ENCODE data around the gene STAT3. TPM values are rescaled to one million over a fixed set of nuclear protein-coding genes. Genes with fewer than 3 reads are reported as not detected.

STAT3 gene
- total RNA-seq, 2 donors from 2014 or later = 217 to 360 TPM

DNA sequence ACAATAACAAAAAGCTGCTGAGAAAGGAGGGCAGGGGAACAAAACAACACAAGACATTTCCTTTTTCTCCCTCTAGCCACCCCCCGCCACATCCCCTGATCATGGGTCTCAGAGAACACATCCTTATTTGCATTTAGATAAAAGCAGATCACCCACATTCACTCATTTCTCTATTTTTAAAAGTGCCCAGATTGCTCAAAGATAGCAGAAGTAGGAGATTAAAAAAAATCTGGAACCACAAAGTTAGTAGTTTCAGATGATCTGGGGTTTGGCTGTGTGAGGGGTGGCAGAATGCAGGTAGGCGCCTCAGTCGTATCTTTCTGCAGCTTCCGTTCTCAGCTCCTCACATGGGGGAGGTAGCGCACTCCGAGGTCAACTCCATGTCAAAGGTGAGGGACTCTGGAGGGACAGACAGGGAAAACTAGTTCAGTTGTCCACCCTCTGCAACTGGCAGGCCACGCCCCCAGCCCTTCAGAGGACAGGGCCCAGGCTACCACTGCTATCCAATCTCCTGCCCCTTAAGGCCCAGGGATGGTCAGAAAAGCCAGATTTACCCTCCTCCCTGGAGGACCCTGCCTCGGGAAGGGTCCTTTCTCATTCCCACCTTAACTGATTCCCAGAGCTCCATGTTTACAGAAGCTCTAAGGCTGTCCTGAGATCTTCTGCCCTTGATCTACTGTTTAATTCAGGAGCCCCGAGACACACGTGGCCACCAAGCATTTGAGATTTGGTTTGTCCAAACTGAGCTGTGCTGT lies 72.7 kb downstream of the STAT3 start:
- peaks cover 57% of the 10 kb centered on the region for H3K36me3 ChIP-seq
- ATAC-seq (ENCODE audit: insufficient number of reproducible peaks, low FRiP score, low read depth) = no peak
- DNase-seq (ENCODE audit: low spot score) = no peak
- H3K27ac ChIP-seq = no peak overlapping the region
- no peaks in the 10 kb centered on the region for H3K9me3 ChIP-seq
- no peaks in the 10 kb centered on the region for H3K27me3 ChIP-seq (replicated peaks; ENCODE audit: insufficient read depth)
- no peak overlapping the region for H3K4me3 ChIP-seq
- TF ChIP-seq, protein P1, sequence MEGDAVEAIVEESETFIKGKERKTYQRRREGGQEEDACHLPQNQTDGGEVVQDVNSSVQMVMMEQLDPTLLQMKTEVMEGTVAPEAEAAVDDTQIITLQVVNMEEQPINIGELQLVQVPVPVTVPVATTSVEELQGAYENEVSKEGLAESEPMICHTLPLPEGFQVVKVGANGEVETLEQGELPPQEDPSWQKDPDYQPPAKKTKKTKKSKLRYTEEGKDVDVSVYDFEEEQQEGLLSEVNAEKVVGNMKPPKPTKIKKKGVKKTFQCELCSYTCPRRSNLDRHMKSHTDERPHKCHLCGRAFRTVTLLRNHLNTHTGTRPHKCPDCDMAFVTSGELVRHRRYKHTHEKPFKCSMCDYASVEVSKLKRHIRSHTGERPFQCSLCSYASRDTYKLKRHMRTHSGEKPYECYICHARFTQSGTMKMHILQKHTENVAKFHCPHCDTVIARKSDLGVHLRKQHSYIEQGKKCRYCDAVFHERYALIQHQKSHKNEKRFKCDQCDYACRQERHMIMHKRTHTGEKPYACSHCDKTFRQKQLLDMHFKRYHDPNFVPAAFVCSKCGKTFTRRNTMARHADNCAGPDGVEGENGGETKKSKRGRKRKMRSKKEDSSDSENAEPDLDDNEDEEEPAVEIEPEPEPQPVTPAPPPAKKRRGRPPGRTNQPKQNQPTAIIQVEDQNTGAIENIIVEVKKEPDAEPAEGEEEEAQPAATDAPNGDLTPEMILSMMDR (IDR thresholded peaks at IDR 0.05) = no peak
- H3K4me1 ChIP-seq (ENCODE audit: control insufficient read depth in 1 of 2, low read depth in 2 of 2) = peaks cover 15 to 28% of the 10 kb centered on the region in 2 donors

DNA sequence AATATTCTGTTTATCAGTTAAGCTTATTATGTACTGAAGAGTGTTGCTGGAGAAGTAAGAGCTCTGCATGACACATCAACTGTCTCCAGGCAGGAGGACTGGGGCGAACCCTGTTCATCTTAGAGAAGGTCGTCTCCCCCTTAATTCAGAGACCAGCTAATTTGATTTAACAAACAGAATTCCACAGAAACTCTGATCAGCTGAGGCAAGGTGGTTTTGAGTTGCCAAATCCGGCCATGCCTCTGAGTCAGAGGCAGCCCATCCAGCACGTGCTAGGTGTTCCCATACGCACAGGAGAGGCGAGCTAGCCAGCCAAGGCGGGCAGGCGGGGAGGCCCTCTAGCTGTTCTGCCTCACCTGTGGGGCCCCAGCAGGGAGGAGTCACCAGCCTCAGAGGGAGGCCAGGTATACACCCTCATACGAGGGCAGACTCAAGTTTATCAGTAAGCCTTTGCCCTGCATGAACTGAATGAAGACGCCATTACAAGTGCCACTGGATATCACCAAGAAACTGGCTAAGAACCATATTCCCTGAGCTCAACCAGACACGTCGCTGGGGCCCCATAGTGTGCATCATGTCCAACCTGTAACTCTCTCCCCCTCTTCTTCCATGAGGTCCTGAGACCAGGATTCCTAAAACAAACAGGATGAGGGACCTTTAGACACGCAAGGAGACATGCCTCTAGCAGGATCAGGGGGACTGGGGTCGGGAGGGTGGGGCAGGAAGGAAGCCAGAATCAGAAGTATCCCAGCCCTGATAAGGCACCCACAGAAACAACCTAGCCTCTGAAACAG lies 74.3 kb downstream of the STAT3 start:
- ATAC-seq (ENCODE audit: insufficient number of reproducible peaks, low FRiP score, low read depth) (no peak), DNase-seq (ENCODE audit: low spot score) (no peak)

DNA sequence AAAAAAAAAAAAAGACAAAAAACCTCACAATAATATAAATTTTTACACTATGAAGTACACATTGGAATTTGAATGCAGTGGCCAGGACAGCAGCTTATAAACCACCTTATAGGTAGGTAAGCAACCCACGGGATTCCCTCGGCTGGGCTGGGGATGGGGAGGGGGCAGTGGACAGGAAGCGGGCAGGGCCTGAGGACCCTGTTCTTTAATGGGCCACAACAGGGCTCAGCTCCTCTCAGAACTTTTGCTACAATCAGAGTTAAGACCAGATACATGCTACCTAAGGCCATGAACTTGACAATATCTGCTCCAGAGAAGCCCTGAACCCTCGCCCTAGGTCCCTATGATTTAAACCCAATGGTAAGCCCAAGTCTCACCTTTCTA lies 74.9 kb downstream of the STAT3 start:
- ATAC-seq (ENCODE audit: insufficient number of reproducible peaks, low FRiP score, low read depth) (no peak), DNase-seq (ENCODE audit: low spot score) (no peak)
- Histone ChIP-seq H3K36me3 (peaks cover 42% of the 10 kb centered on the region), H3K4me3 (no peak overlapping the region), H3K4me1 (ENCODE audit: control insufficient read depth in 1 of 2, low read depth in 2 of 2) (peaks cover 12 to 26% of the 10 kb centered on the region in 2 donors), H3K9me3 (no peaks in the 10 kb centered on the region), H3K27ac (no peak overlapping the region), H3K27me3 (replicated peaks; ENCODE audit: insufficient read depth) (no peaks in the 10 kb centered on the region)
- TF ChIP-seq, protein P1 (IDR thresholded peaks at IDR 0.05) = no peak

More for the DNA sequence above, 74.3 kb downstream of the STAT3 start:
- no peak overlapping the region for H3K4me3 ChIP-seq
- H3K9me3 ChIP-seq = no peaks in the 10 kb centered on the region
- no peak overlapping the region for H3K27ac ChIP-seq
- H3K36me3 ChIP-seq = peaks cover 44% of the 10 kb centered on the region
- TF ChIP-seq, protein P1 (IDR thresholded peaks at IDR 0.05) = no peak
- H3K4me1 ChIP-seq (ENCODE audit: control insufficient read depth in 1 of 2, low read depth in 2 of 2) = peaks cover 12 to 26% of the 10 kb centered on the region in 2 donors
- no peaks in the 10 kb centered on the region for H3K27me3 ChIP-seq (replicated peaks; ENCODE audit: insufficient read depth)

DNA sequence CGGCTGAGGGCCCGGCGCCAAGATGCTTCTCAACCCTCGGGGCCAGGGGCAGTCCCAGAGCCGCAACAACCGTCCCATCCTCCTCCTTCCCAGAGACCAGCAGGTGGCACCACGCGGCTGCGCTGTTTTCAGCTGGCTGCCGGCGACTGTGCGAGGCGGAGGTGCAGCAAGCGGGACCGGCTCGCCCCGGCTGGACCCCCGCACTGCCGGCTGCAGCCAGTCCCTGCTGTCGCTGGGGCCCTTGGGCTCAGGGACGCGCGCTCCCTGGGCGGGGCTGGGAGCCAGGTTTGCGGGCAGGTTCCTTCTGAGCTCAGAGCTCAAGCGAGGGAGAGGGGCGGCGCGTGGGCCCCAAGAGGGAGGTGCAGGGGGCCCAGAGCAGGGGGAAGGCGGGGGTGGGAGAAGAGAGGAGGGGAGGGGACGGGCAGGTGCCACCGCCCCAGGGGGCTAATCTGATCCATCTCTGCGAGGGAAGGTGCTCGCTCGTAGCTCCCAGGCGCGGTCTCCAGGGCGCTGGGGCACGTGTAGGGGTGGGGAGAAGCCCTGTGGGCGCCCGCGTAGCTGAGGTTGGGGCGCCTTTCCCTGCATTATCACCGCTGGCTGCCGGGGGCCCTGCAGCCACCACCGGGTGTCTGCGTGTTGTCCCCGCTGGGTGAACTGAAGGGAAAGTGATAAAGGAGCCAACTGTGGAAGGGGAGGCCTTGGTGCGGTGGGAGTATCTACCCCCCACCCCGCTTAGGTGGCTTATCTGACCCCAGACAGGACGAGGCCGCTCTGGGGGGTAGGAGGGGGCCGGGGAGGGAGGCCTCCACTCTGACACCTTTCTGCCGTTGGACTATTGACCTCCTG lies 75.7 kb downstream of the STAT3 start:
- TF ChIP-seq, protein P1 (IDR thresholded peaks at IDR 0.05) = peak; percentile 65

DNA sequence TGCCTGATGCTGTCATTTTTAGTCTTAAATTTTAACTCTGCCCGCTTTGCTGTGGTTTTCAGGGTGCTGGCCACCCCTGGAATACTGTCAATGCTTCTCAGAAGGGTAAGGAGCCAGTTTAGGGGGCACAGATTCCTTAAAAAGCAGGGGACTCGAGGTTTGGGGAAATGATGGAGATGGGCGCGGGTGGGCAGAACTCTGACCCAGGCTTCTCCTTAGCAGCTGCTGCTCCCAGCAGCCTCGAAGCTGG lies 76.3 kb downstream of the STAT3 start:
- peak overlapping the region; percentile 58 for H3K4me3 ChIP-seq
- peaks cover 12 to 26% of the 10 kb centered on the region in 2 donors for H3K4me1 ChIP-seq (ENCODE audit: control insufficient read depth in 1 of 2, low read depth in 2 of 2)
- H3K36me3 ChIP-seq = peaks cover 44% of the 10 kb centered on the region
- H3K27me3 ChIP-seq (replicated peaks; ENCODE audit: insufficient read depth) = no peaks in the 10 kb centered on the region
- peak overlapping the region; percentile 66 to 83 for H3K27ac ChIP-seq
- no peaks in the 10 kb centered on the region for H3K9me3 ChIP-seq
- peak; percentile 36 for ATAC-seq (ENCODE audit: insufficient number of reproducible peaks, low FRiP score, low read depth)
- DNase-seq (ENCODE audit: low spot score) = no peak
- TF ChIP-seq, protein P1 (IDR thresholded peaks at IDR 0.05) = no peak

More for the DNA sequence above, 75.7 kb downstream of the STAT3 start:
- DNase-seq (ENCODE audit: low spot score) (no peak), ATAC-seq (ENCODE audit: insufficient number of reproducible peaks, low FRiP score, low read depth) (no peak)
- H3K4me3 ChIP-seq = peak overlapping the region; percentile 58
- H3K27me3 ChIP-seq (replicated peaks; ENCODE audit: insufficient read depth) = no peaks in the 10 kb centered on the region
- H3K4me1 ChIP-seq (ENCODE audit: control insufficient read depth in 1 of 2, low read depth in 2 of 2) = peaks cover 12 to 26% of the 10 kb centered on the region in 2 donors
- peaks cover 47% of the 10 kb centered on the region for H3K36me3 ChIP-seq
- no peaks in the 10 kb centered on the region for H3K9me3 ChIP-seq
- H3K27ac ChIP-seq = peak overlapping the region; percentile 66 to 83
